IPS DF 6.9 (cell line): ENCODE results near the gene PRSS27.
"Not testable (repeated sequence)": the region's sequence is repeated elsewhere in the genome, so short reads cannot be mapped to it uniquely, and the experiment has no call there.

Experiments used
- DNase-seq: peaks from one replicate; pipeline ENCODE4 v3.0.0-alpha.2; 2013; ENCODE audit warnings: low read depth, low spot score
- H3K27ac ChIP-seq: one replicate; pipeline ENCODE4 v1.5.1; 2013; ENCODE audit warnings: low read length, control low read depth
- H3K27me3 ChIP-seq: 2 replicates; pipeline ENCODE4 v1.6.1; 2013; ENCODE audit warnings: mild to moderate bottlenecking, low read length; ENCODE audit not compliant: control insufficient read depth, insufficient read depth
- H3K36me3 ChIP-seq: 2 replicates; pipeline ENCODE4 v1.6.1; 2013; ENCODE audit warnings: low read length; ENCODE audit not compliant: control insufficient read depth, insufficient read depth
- H3K4me1 ChIP-seq: 2 replicates; pipeline ENCODE4 v1.6.1; 2013; ENCODE audit warnings: low read length; ENCODE audit not compliant: control insufficient read depth, insufficient read depth
- H3K4me3 ChIP-seq: 2 replicates; pipeline ENCODE4 v1.5.1; 2013; ENCODE audit warnings: mild to moderate bottlenecking, low read length
- H3K9me3 ChIP-seq: 2 replicates; pipeline ENCODE4 v1.6.1; 2013; ENCODE audit warnings: low read length, inconsistent platforms; ENCODE audit not compliant: control insufficient read depth, insufficient read depth
- WGBS: extraction: QIAGEN DNeasy Blood & Tissue Kit; methylation state at CpG from one replicate; pipeline ENCODE4 v1.1.7; 2013; ENCODE audit warnings: mixed read lengths, missing lambda C conversion rate; ENCODE audit not compliant: insufficient read length, insufficient coverage; 5-methylcytosine and 5-hydroxymethylcytosine counted together

The PRSS27 gene

DNA sequence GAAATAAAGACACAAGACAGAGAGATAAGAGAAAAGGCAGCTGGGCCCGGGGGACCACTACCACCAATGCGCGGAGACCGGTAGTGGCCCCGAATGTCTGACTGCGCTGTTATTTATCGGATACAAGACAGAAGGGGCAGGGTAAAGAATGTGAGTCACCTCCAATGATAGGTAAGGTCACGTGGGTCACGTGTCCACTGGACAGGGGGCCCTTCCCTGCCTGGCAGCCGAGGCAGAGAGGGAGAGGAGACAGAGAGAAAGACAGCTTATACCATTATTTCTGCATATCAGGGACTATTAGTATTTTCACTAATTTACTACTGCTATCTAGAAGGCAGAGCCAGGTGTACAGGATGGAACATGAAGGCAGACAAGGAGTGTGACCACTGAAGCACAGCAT is 50.4 kb downstream of the PRSS27 start:
- DNase-seq, H3K27ac ChIP-seq, H3K9me3 ChIP-seq, H3K4me3 ChIP-seq, H3K36me3 ChIP-seq, H3K4me1 ChIP-seq, H3K27me3 ChIP-seq: not testable (repeated sequence)
- WGBS: no CpG with 5 or more reads among the region's 10 CpGs

DNA sequence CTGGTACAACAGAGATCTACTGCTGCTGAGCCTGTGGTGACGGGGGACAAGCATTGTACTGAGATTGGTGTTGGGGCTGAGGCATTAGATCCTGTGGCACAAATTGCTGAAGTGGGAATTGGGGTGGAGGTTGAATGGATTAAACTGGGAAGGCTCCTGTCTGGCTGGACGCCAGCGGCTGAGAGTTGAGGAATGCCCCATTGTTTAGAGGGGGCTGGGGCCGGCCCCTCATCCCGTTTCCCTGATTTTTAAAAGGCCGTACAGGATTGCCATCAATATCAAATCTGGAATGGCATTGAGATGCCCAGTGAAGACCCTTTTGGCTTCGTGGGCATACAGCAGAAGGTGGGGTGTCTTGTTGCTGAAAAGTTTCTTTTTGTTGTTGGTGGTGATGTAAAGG is 53.4 kb downstream of the PRSS27 start:
- H3K4me3 ChIP-seq, H3K36me3 ChIP-seq, H3K4me1 ChIP-seq, H3K9me3 ChIP-seq, H3K27ac ChIP-seq, DNase-seq, H3K27me3 ChIP-seq: not testable (repeated sequence)
- WGBS: no CpG with 5 or more reads among the region's 7 CpGs

DNA sequence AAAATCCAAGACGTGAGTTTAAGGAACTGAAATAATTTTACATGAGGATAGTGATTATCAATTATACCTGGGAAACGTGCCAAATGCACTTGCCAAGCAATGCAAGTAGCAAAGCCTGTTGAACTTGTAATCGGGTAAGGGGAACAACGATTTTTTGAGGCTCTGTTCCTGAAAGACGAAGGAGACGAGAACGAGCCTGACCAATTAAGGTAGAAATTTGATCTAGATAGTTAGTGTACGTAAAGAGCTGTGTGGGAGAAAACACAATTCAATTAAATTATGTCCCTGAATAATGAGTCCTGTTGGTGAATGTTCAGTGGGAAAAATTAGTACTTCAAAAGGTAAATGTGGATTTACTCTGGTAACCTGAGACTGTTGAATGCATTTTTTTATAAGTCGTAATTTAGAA is 55.4 kb downstream of the PRSS27 start:
- Histone ChIP-seq H3K36me3 (no peaks in the 10 kb centered on the region), H3K27me3 (no peaks in the 10 kb centered on the region), H3K4me3 (no peak overlapping the region), H3K4me1 (no peaks in the 10 kb centered on the region), H3K9me3 (no peaks in the 10 kb centered on the region), H3K27ac (no peak overlapping the region)
- no peak for DNase-seq
- no CpG with 5 or more reads among the region's 9 CpGs for WGBS

DNA sequence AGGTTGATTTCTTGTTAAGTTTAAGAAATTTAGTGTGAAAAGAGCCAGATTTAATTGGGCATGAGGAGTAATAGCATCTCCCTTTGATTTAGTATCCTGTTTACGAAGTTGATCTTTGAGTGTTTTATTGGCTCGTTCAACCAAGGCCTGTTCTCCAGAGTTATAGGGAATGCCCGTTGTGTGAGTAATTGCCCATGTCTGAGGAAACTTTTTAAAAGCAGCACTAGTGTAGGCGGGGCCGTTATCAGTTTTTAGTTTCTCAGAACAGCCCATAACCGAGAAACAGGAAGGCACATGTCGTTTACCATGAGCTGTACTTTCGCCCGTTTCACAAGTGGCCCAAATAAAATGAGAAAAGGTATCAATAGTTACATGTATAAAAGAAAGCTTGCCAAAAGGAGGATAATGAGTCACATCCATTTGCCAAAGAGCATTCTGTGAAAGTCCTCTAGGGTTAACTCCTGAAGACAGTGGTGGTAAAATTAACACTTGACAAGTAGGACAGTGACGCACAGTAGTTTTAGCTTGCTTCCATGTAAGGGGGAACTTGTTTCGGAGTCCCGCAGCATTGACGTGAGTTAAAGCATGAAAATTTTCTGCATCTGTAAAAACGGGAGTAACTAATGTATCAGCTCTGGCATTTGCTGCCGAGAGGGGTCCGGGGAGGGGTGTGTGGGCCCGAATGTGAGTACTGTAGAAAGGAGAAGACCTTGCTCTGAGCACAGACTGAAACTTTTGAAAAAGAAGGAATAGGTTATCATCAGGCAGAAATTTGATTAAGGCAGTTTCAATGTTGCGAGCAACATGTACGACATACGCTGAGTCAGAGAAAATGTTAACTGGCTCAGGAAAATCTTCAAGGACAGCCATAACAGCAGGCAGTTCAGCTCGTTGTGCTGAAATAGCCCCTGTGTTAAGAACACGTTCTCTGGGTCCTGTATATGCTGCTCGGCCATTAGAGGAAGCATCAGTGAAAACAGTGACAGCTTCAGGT is 56.2 kb downstream of the PRSS27 start:
- Histone ChIP-seq H3K27me3 (no peaks in the 10 kb centered on the region), H3K9me3 (no peaks in the 10 kb centered on the region), H3K36me3 (no peaks in the 10 kb centered on the region), H3K4me1 (no peaks in the 10 kb centered on the region), H3K27ac (no peak overlapping the region), H3K4me3 (no peak overlapping the region)
- no CpG with 5 or more reads among the region's 23 CpGs for WGBS
- DNase-seq: no peak
